C4-2B (cell line): Measurements from ENCODE around the gene ZDHHC14.

Experiments used
- ZFX ChIP-seq: fragments of 450-650 bp; IDR thresholded peaks from 2 replicates; pipeline ENCODE4 v1.6.1; 2017
- TF ChIP-seq, protein P1 (sequence below): fragments of 450-650 bp; conservative IDR thresholded peaks from 2 replicates; pipeline ENCODE4 v1.5.1; 2017; ENCODE audit warnings: mild to moderate bottlenecking

DNA sequence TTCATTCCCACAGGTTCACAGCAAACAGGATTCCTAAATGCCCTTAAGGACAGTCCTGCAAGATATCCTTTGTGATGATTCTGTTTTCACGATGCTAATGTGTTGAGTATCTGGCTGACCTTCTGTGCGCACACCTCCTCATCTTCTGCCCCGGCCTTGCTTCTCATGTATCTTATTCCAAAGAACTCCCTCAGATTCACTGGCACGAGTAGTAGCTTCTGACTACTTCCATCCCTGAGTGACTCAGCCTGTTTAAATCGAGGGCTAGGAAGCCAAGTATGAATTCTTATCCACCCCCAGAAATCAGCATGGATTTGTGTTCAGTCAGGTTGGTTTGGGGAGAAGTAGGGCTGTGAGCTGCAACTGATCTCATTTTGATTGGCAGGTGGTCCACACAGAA, 251.8 kb downstream of the ZDHHC14 start:
- TF ChIP-seq, protein P1, sequence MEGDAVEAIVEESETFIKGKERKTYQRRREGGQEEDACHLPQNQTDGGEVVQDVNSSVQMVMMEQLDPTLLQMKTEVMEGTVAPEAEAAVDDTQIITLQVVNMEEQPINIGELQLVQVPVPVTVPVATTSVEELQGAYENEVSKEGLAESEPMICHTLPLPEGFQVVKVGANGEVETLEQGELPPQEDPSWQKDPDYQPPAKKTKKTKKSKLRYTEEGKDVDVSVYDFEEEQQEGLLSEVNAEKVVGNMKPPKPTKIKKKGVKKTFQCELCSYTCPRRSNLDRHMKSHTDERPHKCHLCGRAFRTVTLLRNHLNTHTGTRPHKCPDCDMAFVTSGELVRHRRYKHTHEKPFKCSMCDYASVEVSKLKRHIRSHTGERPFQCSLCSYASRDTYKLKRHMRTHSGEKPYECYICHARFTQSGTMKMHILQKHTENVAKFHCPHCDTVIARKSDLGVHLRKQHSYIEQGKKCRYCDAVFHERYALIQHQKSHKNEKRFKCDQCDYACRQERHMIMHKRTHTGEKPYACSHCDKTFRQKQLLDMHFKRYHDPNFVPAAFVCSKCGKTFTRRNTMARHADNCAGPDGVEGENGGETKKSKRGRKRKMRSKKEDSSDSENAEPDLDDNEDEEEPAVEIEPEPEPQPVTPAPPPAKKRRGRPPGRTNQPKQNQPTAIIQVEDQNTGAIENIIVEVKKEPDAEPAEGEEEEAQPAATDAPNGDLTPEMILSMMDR = no peak
- TF ChIP-seq ZFX = no peak
